ENCODE results near the gene PROB1. TPM values are rescaled to one million over a fixed set of nuclear protein-coding genes. Genes with fewer than 3 reads are reported as not detected.

Gene PROB1
- total and polyA plus RNA-seq, 2 of the 13 experiments (the other 11 are each of a cell fraction or from before 2014, with no cell fraction given): 0.69 to 1.1 TPM

GRCh38 chr5:139341689-139342422, 53.0 kb downstream of the PROB1 start, which contains the start of gene PAIP2 (continued):
- TF ChIP-seq, protein P1, sequence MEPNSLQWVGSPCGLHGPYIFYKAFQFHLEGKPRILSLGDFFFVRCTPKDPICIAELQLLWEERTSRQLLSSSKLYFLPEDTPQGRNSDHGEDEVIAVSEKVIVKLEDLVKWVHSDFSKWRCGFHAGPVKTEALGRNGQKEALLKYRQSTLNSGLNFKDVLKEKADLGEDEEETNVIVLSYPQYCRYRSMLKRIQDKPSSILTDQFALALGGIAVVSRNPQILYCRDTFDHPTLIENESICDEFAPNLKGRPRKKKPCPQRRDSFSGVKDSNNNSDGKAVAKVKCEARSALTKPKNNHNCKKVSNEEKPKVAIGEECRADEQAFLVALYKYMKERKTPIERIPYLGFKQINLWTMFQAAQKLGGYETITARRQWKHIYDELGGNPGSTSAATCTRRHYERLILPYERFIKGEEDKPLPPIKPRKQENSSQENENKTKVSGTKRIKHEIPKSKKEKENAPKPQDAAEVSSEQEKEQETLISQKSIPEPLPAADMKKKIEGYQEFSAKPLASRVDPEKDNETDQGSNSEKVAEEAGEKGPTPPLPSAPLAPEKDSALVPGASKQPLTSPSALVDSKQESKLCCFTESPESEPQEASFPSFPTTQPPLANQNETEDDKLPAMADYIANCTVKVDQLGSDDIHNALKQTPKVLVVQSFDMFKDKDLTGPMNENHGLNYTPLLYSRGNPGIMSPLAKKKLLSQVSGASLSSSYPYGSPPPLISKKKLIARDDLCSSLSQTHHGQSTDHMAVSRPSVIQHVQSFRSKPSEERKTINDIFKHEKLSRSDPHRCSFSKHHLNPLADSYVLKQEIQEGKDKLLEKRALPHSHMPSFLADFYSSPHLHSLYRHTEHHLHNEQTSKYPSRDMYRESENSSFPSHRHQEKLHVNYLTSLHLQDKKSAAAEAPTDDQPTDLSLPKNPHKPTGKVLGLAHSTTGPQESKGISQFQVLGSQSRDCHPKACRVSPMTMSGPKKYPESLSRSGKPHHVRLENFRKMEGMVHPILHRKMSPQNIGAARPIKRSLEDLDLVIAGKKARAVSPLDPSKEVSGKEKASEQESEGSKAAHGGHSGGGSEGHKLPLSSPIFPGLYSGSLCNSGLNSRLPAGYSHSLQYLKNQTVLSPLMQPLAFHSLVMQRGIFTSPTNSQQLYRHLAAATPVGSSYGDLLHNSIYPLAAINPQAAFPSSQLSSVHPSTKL (CRISPR knock-in tag; IDR thresholded peaks at IDR 0.05): peak; percentile 60
- no peak for TF ChIP-seq ZSCAN12 (CRISPR knock-in tag; IDR thresholded peaks at IDR 0.05)
- TF ChIP-seq, protein P2, sequence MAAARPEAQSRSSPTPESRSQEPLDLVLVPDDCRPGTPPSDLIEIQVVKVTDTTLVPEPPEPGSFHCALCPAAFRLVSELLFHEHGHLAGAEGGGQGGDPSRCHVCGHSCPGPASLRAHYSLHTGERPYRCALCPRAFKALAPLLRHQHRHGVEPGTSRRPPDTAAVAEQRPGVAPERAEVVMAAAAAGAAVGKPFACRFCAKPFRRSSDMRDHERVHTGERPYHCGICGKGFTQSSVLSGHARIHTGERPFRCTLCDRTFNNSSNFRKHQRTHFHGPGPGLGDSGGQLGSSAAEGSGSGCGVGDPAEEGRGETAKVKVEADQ (CRISPR knock-in tag; IDR thresholded peaks at IDR 0.05; ENCODE audit: borderline replicate concordance): peak; percentile 80; the same call in 1 of the 2 replicates
- peak; percentile 80 for TF ChIP-seq SRSF1 (optimal IDR thresholded peaks at IDR 0.05; ENCODE audit: low read depth, low read length)
- no peak; the same call in 1 of the 2 replicates for TF ChIP-seq ZNF292 (CRISPR knock-in tag; IDR thresholded peaks at IDR 0.05; ENCODE audit: borderline replicate concordance, low read depth)
- TF ChIP-seq ZNF264 (CRISPR knock-in tag; IDR thresholded peaks at IDR 0.05): 0 out of 2 replicates have a peak, but pooled peaks have one; percentile 45
- peak; percentile 16; the same call in 1 of the 2 replicates for TF ChIP-seq HOXA9 (CRISPR knock-in tag; IDR thresholded peaks at IDR 0.05; ENCODE audit: borderline replicate concordance)
- TF ChIP-seq MIER3 (CRISPR knock-in tag; IDR thresholded peaks at IDR 0.05; ENCODE audit: borderline replicate concordance): 0 out of 2 replicates have a peak, but pooled peaks have one; percentile 12
- no peak for TF ChIP-seq GFI1 (CRISPR knock-in tag; IDR thresholded peaks at IDR 0.05; ENCODE audit: borderline replicate concordance)
- no peak for TF ChIP-seq PAF1 (CRISPR knock-in tag; IDR thresholded peaks at IDR 0.05)
- no peak for TF ChIP-seq CENPX (CRISPR knock-in tag; IDR thresholded peaks at IDR 0.05)
- peak; percentile 62 for TF ChIP-seq STAG1 (CRISPR knock-in tag; IDR thresholded peaks at IDR 0.05)
- peak; percentile 49 for TF ChIP-seq CEBPG (CRISPR knock-in tag; IDR thresholded peaks at IDR 0.05)
- TF ChIP-seq GATAD2A (CRISPR knock-in tag; IDR thresholded peaks at IDR 0.05): peak; percentile 47
- peak; percentile 78; the same call in 1 of the 2 replicates for TF ChIP-seq ZNF160 (CRISPR knock-in tag; IDR thresholded peaks at IDR 0.05)
- TF ChIP-seq ZNF780A (CRISPR knock-in tag; IDR thresholded peaks at IDR 0.05): peak; percentile 74; the same call in 1 of the 2 replicates
- TF ChIP-seq ZFP36 (IDR thresholded peaks at IDR 0.05; ENCODE audit: borderline replicate concordance, low read depth, low read length, partially characterized antibody): no peak
- TF ChIP-seq, protein P3, sequence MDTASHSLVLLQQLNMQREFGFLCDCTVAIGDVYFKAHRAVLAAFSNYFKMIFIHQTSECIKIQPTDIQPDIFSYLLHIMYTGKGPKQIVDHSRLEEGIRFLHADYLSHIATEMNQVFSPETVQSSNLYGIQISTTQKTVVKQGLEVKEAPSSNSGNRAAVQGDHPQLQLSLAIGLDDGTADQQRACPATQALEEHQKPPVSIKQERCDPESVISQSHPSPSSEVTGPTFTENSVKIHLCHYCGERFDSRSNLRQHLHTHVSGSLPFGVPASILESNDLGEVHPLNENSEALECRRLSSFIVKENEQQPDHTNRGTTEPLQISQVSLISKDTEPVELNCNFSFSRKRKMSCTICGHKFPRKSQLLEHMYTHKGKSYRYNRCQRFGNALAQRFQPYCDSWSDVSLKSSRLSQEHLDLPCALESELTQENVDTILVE (CRISPR knock-in tag; IDR thresholded peaks at IDR 0.05): peak; percentile 32; the same call in 1 of the 2 replicates
- peak; percentile 85 for TF ChIP-seq TBX2 (CRISPR knock-in tag; IDR thresholded peaks at IDR 0.05; ENCODE audit: borderline replicate concordance)
- TF ChIP-seq ZNF772 (CRISPR knock-in tag; IDR thresholded peaks at IDR 0.05): peak; percentile 84
- peak; percentile 88 for TF ChIP-seq POLR2AphosphoS5 (IDR thresholded peaks at IDR 0.05; ENCODE audit: low read depth, low read length)
- peak; percentile 77 for TF ChIP-seq ZNF574 (CRISPR knock-in tag; IDR thresholded peaks at IDR 0.05)
